Mammary epithelial cell (primary cell): ENCODE measurements around the gene SDK1.

ENCODE experiments used
- EZH2 ChIP-seq: IDR thresholded peaks from 2 replicates; pipeline ENCODE4 v1.6.1; 2012; ENCODE audit warnings: low read length, inconsistent platforms, borderline replicate concordance
- TF ChIP-seq, protein P1 (sequence below), 2 donors: IDR thresholded peaks in 1 of 2; conservative IDR thresholded peaks in 1 of 2; 2 replicates each; pipeline ENCODE4 v1.5.1; 2011 to 2012; ENCODE audit warnings: inconsistent platforms in 2 of 2, low read length in 2 of 2, mild to moderate bottlenecking in 2 of 2, control low read depth in 1 of 2, low read depth in 1 of 2; ENCODE audit not compliant: insufficient read depth in 1 of 2; ENCODE audit errors: extremely low read depth in 1 of 2

DNA sequence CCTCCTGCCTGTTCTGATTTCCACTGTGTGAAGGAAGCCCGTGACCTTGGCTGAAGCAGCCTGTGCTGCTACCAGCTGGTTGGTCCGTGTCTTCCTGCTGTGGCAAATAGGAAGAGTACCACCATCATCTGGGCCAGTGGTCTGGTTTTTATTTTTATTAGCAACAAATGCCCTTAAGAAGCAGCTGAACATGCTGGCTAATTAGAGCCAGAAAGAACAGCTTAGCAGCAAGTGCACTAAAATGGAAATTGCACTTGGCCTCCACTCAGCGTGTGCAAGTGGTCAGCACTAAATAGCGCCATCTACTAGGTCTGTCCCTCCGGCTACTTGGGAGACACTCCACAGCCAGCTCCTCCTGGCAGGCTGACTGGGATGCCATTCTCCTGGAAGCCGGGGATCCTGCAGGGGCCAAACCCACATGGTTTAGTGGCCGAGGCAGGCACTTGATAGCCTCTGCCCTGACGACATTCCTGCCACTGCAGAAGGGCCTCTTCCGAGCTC lies 690.7 kb downstream of the SDK1 start:
- TF ChIP-seq, protein P1, sequence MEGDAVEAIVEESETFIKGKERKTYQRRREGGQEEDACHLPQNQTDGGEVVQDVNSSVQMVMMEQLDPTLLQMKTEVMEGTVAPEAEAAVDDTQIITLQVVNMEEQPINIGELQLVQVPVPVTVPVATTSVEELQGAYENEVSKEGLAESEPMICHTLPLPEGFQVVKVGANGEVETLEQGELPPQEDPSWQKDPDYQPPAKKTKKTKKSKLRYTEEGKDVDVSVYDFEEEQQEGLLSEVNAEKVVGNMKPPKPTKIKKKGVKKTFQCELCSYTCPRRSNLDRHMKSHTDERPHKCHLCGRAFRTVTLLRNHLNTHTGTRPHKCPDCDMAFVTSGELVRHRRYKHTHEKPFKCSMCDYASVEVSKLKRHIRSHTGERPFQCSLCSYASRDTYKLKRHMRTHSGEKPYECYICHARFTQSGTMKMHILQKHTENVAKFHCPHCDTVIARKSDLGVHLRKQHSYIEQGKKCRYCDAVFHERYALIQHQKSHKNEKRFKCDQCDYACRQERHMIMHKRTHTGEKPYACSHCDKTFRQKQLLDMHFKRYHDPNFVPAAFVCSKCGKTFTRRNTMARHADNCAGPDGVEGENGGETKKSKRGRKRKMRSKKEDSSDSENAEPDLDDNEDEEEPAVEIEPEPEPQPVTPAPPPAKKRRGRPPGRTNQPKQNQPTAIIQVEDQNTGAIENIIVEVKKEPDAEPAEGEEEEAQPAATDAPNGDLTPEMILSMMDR (conservative IDR thresholded peaks at IDR 0.05 in 1 of 2, IDR thresholded peaks at IDR 0.05 in 1 of 2; ENCODE audit: extremely low read depth in 1 of 2, insufficient read depth in 1 of 2, low read depth in 1 of 2, low read length in 2 of 2): no peak
- no peak for TF ChIP-seq EZH2
